Mammary epithelial cell (primary cell): ENCODE results near the gene HEPACAM.

ENCODE experiments used
- EZH2 ChIP-seq: IDR thresholded peaks from 2 replicates; pipeline ENCODE4 v1.6.1; 2012; ENCODE audit warnings: low read length, inconsistent platforms, borderline replicate concordance
- TF ChIP-seq, protein P1 (sequence below), 2 donors: IDR thresholded peaks in 1 of 2; conservative IDR thresholded peaks in 1 of 2; 2 replicates each; pipeline ENCODE4 v1.5.1; 2011 to 2012; ENCODE audit warnings: inconsistent platforms in 2 of 2, low read length in 2 of 2, mild to moderate bottlenecking in 2 of 2, control low read depth in 1 of 2, low read depth in 1 of 2; ENCODE audit not compliant: insufficient read depth in 1 of 2; ENCODE audit errors: extremely low read depth in 1 of 2

GRCh38 chr11:124870430-124870829 lies 65.4 kb downstream of the HEPACAM start:
- TF ChIP-seq, protein P1, sequence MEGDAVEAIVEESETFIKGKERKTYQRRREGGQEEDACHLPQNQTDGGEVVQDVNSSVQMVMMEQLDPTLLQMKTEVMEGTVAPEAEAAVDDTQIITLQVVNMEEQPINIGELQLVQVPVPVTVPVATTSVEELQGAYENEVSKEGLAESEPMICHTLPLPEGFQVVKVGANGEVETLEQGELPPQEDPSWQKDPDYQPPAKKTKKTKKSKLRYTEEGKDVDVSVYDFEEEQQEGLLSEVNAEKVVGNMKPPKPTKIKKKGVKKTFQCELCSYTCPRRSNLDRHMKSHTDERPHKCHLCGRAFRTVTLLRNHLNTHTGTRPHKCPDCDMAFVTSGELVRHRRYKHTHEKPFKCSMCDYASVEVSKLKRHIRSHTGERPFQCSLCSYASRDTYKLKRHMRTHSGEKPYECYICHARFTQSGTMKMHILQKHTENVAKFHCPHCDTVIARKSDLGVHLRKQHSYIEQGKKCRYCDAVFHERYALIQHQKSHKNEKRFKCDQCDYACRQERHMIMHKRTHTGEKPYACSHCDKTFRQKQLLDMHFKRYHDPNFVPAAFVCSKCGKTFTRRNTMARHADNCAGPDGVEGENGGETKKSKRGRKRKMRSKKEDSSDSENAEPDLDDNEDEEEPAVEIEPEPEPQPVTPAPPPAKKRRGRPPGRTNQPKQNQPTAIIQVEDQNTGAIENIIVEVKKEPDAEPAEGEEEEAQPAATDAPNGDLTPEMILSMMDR (conservative IDR thresholded peaks at IDR 0.05 in 1 of 2, IDR thresholded peaks at IDR 0.05 in 1 of 2; ENCODE audit: extremely low read depth in 1 of 2, insufficient read depth in 1 of 2, low read depth in 1 of 2, low read length in 2 of 2): no peak
- TF ChIP-seq EZH2: no peak
